CD4-positive, alpha-beta T cell treated with Interleukin-21 for 1 hour (primary cell): ENCODE data around the gene TMEM134.
"Not testable (repeated sequence)": the region's sequence is repeated elsewhere in the genome, so short reads cannot be mapped to it uniquely, and the experiment has no call there.

Experiments
- DNase-seq: peaks from one replicate; pipeline ENCODE4 v3.0.0-alpha.2; 2020

TMEM134 gene

GRCh38 chr11:67484847-67485311 is 15.8 kb upstream of the TMEM134 start:
- peak; percentile 74 for DNase-seq

- peak; percentile 70 for DNase-seq
These were observed 15.0 kb upstream of the TMEM134 start for GRCh38 chr11:67483831-67484665.

GRCh38 chr11:67482827-67483798 is 14.1 kb upstream of the TMEM134 start, which contains the start of gene AIP:
Gene AIP (plus strand): TSS chr11:67483026. CDS start chr11:67483159, 133 bp downstream.
- peak; percentile 98 for DNase-seq

- DNase-seq, result no peak
These were observed 13.3 kb upstream of the TMEM134 start for GRCh38 chr11:67482275-67482826.

- DNase-seq, result not testable (repeated sequence)
These were observed 8.4 kb upstream of the TMEM134 start for GRCh38 chr11:67477344-67478050.

GRCh38 chr11:67476692-67477091 is 7.6 kb upstream of the TMEM134 start:
- not testable (repeated sequence) for DNase-seq

GRCh38 chr11:67472882-67473281 is 3.8 kb upstream of the TMEM134 start:
- DNase-seq, result no peak

GRCh38 chr11:67470337-67471002 is 1.4 kb upstream of the TMEM134 start:
- DNase-seq, result no peak

- DNase-seq, result no peak
These were observed 409 bp upstream of the TMEM134 start for GRCh38 chr11:67469508-67469811.

GRCh38 chr11:67468456-67468758 is 644 bp downstream of the TMEM134 start:
- no peak for DNase-seq

GRCh38 chr11:67468056-67468455 is 995 bp downstream of the TMEM134 start:
- DNase-seq, result no peak

- DNase-seq, result no peak
These were observed 1.9 kb downstream of the TMEM134 start for GRCh38 chr11:67466962-67467771.

GRCh38 chr11:67466367-67466766 is 2.7 kb downstream of the TMEM134 start:
- DNase-seq, result no peak

GRCh38 chr11:67465530-67465929 is 3.5 kb downstream of the TMEM134 start:
- DNase-seq, result not testable (repeated sequence)

- DNase-seq, result no peak
These were observed 3.9 kb downstream of the TMEM134 start for GRCh38 chr11:67465189-67465510.

- peak; percentile 96 for DNase-seq
These were observed 4.5 kb downstream of the TMEM134 start for GRCh38 chr11:67464411-67465188.

GRCh38 chr11:67463680-67464410 is 5.2 kb downstream of the TMEM134 start:
- no peak for DNase-seq

GRCh38 chr11:67463186-67463585 is 5.9 kb downstream of the TMEM134 start:
- no peak for DNase-seq

- no peak for DNase-seq
These were observed 10.8 kb downstream of the TMEM134 start for GRCh38 chr11:67458266-67458665.

GRCh38 chr11:67457453-67457852 is 11.6 kb downstream of the TMEM134 start:
- no peak for DNase-seq
